PC-9 (cell line): Measurements from ENCODE around the gene HMOX1. TPM values are rescaled to one million over a fixed set of nuclear protein-coding genes. Genes with fewer than 3 reads are reported as not detected.
A peak's percentile ranks its signal among the peaks of the same experiment; 100 is the strongest.

ENCODE experiments used
- BruUV-seq: library from RNA; stranded (reverse); fragments of 400-500 nt; replicated peaks from 2 replicates; lab custom pipeline; 2021; lab: Mats Ljungman, UMichigan
- CTCF ChIA-PET: fragments of 300-600 bp; sonication (Branson Sonifier 250); formaldehyde crosslinking; loops from one replicate; lab custom pipeline; 2022; ENCODE audit warnings: antibody characterized with exemption; lab: Charles Lee
- POLR2A ChIA-PET: fragments of 300-600 bp; sonication (Branson Sonifier 250); formaldehyde crosslinking; loops from one replicate; lab custom pipeline; 2022; ENCODE audit warnings: antibody characterized with exemption; ENCODE audit not compliant: unreplicated experiment; lab: Charles Lee
- DNase-seq, 2 experiments: peaks; one replicate each; pipeline versions ENCODE4 v3.0.0 to v3.0.0-alpha.2; 2015 to 2022; ENCODE audit warnings: mixed read lengths in 1 of 2
- H2AFZ ChIP-seq: fragments of 200-600 bp; sonication (generic); 2 replicates; pipeline ENCODE4 v1.8.1; 2017; ENCODE audit warnings: antibody characterized with exemption
- H3F3A ChIP-seq: fragments of 200-600 bp; sonication (generic); 2 replicates; pipeline ENCODE4 v1.8.1; 2017; ENCODE audit warnings: antibody characterized with exemption, mild to moderate bottlenecking, low read depth; ENCODE audit not compliant: insufficient read depth
- H3K27ac ChIP-seq: fragments of 200-600 bp; sonication (generic); 2 replicates; pipeline ENCODE4 v1.6.1; 2016; ENCODE audit warnings: mixed run types
- H3K27me3 ChIP-seq: fragments of 200-600 bp; sonication (generic); 2 replicates; pipeline ENCODE4 v1.6.1; 2016; ENCODE audit warnings: low read depth, mixed run types; ENCODE audit not compliant: insufficient read depth
- H3K36me3 ChIP-seq: fragments of 200-600 bp; sonication (generic); 2 replicates; pipeline ENCODE4 v1.6.1; 2016; ENCODE audit warnings: low read depth, mixed run types
- H3K4me1 ChIP-seq: fragments of 200-600 bp; sonication (generic); replicated peaks from 2 replicates; pipeline ENCODE4 v1.6.1; 2016; ENCODE audit warnings: mixed run types; ENCODE audit not compliant: insufficient read depth
- H3K4me2 ChIP-seq: fragments of 200-600 bp; sonication (generic); 2 replicates; pipeline ENCODE4 v1.6.1; 2017; ENCODE audit warnings: mixed run types
- H3K4me3 ChIP-seq: fragments of 200-600 bp; sonication (generic); 2 replicates; pipeline ENCODE4 v1.6.1; 2016; ENCODE audit warnings: mixed run types
- H3K79me2 ChIP-seq: fragments of 200-600 bp; sonication (generic); 2 replicates; pipeline ENCODE4 v1.6.1; 2017; ENCODE audit warnings: low read depth, mixed run types
- H3K9me2 ChIP-seq: fragments of 200-600 bp; sonication (generic); 2 replicates; pipeline ENCODE4 v1.8.1; 2017; ENCODE audit warnings: mild to moderate bottlenecking; ENCODE audit not compliant: insufficient read depth
- H3K9me3 ChIP-seq: fragments of 200-600 bp; sonication (generic); 2 replicates; pipeline ENCODE4 v1.8.1; 2016; ENCODE audit warnings: low read depth; ENCODE audit not compliant: insufficient read depth
- H4K20me1 ChIP-seq: fragments of 200-600 bp; sonication (generic); 2 replicates; pipeline ENCODE4 v1.8.1; 2017; ENCODE audit not compliant: insufficient read depth
- EZH2 ChIP-seq: fragments of 200-600 bp; sonication (generic); IDR thresholded peaks from 2 replicates; pipeline ENCODE4 v1.8.0; 2017; ENCODE audit warnings: antibody characterized with exemption, low read depth
- intact Hi-C: fragments of 100-400 bp; cut with micrococcal nuclease; formaldehyde crosslinking; loops from one replicate; pipeline ENCODE4 v1.10.0; 2022; ENCODE audit not compliant: unreplicated experiment
- total RNA-seq: library from RNA; stranded (reverse); gene quantifications from 2 replicates; pipeline ENCODE4 v1.2.3, GENCODE V29; 2021
- TF ChIP-seq, protein P1 (sequence below): fragments of 200-600 bp; sonication (generic); conservative IDR thresholded peaks from 2 replicates; pipeline ENCODE4 v1.6.1; 2017; ENCODE audit warnings: mixed run types, antibody characterized with exemption, mild to moderate bottlenecking, moderate library complexity

Gene HMOX1
- total RNA-seq, 1 experiment from 2014 or later, result 23.7 TPM

DNA sequence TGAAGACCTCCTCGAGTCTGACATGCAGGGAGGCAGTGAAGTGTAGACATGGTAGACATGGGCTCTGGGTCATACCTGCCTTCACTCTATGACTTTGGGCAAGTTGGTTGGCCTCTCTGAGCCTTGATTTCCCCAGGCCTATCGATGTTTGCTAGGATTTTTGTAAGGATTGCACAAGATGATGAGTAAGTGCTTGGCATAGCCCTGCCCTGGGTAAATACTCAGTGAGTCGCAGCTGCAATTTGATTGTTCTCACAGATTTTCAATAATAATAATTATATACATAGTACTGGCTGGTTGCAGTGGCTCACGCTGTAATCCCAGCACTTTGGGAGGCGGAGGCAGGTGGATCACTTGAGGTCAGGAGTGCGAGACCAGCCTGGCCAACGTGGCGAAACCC is 37.2 kb downstream of the HMOX1 start:
- no peak for TF ChIP-seq EZH2
- TF ChIP-seq, protein P1, sequence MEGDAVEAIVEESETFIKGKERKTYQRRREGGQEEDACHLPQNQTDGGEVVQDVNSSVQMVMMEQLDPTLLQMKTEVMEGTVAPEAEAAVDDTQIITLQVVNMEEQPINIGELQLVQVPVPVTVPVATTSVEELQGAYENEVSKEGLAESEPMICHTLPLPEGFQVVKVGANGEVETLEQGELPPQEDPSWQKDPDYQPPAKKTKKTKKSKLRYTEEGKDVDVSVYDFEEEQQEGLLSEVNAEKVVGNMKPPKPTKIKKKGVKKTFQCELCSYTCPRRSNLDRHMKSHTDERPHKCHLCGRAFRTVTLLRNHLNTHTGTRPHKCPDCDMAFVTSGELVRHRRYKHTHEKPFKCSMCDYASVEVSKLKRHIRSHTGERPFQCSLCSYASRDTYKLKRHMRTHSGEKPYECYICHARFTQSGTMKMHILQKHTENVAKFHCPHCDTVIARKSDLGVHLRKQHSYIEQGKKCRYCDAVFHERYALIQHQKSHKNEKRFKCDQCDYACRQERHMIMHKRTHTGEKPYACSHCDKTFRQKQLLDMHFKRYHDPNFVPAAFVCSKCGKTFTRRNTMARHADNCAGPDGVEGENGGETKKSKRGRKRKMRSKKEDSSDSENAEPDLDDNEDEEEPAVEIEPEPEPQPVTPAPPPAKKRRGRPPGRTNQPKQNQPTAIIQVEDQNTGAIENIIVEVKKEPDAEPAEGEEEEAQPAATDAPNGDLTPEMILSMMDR, result no peak
- no TSS peak for BruUV-seq
- peaks cover 18% of the 10 kb centered on the region; the same call in 1 of the 2 replicates for H3K36me3 ChIP-seq
- peaks cover 21% of the 10 kb centered on the region; the same call in 1 of the 2 replicates for H3F3A ChIP-seq
- no peaks in the 10 kb centered on the region for H3K9me2 ChIP-seq
- no peaks in the 10 kb centered on the region for H3K79me2 ChIP-seq
- no peaks in the 10 kb centered on the region for H3K27me3 ChIP-seq
- CTCF ChIA-PET, result interaction anchor here (0.6 kb wide), 1 partner anchor 13 kb away, joined by 5 read pairs; no protein-coding TSS in a partner anchor
- peak in 1 of 2 experiments; percentile 81 for DNase-seq
- peak overlapping the region; percentile 47 for H3K4me2 ChIP-seq
- H3K27ac ChIP-seq, result peak overlapping the region; percentile 35
- intact Hi-C loops, result no loop called here
- H3K9me3 ChIP-seq, result no peaks in the 10 kb centered on the region
- no peaks in the 10 kb centered on the region for H4K20me1 ChIP-seq
- H2AFZ ChIP-seq, result no peak overlapping the region
- H3K4me1 ChIP-seq, result peaks cover 20% of the 10 kb centered on the region
- POLR2A ChIA-PET, result no interaction called here
- no peak overlapping the region for H3K4me3 ChIP-seq

DNA sequence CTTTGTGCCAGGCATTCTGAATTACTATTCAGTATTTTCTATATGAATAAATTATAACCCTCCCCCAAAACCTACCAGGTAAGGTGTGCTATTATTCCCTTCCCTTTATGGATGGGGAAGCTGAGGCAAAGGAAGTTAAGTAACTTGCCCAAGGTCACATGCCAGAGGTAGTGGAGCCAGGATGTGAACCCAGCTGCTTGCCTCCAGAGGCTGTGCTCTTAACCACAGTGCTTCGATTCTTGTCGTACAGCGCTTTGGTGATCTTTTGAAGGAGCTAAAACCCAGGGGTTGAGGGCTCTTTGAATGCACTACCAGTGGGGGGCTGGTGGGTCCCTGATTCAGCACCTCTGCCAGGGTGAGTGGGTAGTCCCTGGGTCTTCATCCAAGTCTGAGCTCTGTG is 37.8 kb downstream of the HMOX1 start:
- CTCF ChIA-PET, result interaction anchor here (0.6 kb wide), 1 partner anchor 15 kb away, joined by 4 read pairs; no protein-coding TSS in a partner anchor

DNA sequence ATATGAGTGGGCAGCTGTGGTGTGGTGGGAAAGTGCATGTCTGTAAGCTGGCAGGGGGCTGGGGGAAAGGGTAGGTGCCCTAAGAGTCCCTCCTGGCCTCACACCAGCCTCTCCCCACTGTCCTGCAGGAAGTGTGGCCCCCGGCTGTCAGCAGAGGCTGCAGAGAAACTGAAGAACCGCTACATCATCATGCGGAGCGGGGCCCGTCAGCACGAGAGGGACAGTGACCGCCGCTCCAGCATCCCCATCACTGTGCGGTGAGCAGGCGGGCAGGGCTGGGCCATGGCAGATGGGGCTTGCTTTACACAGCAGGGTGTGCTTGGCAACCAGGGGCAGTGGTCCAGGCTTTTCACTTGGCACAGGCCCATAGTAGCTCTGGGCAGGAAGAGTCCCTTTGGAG is 38.9 kb downstream of the HMOX1 start:
- ChIA-PET CTCF (no interaction called here), POLR2A (no interaction called here)
- Histone ChIP-seq H3K36me3 (peaks cover 10% of the 10 kb centered on the region; the same call in 1 of the 2 replicates), H3K9me2 (no peaks in the 10 kb centered on the region), H3K79me2 (no peaks in the 10 kb centered on the region), H3K4me3 (no peak overlapping the region), H3F3A (peaks cover 30% of the 10 kb centered on the region), H3K4me2 (no peak overlapping the region), H3K27me3 (no peaks in the 10 kb centered on the region), H3K27ac (no peak overlapping the region), H3K9me3 (no peaks in the 10 kb centered on the region), H3K4me1 (peaks cover 28% of the 10 kb centered on the region), H4K20me1 (no peaks in the 10 kb centered on the region), H2AFZ (no peak overlapping the region)
- no peak for TF ChIP-seq EZH2
- TF ChIP-seq, protein P1, result no peak
- intact Hi-C loops, result no loop called here
- no peak for DNase-seq
- BruUV-seq, result no TSS peak

More for the DNA sequence above, 37.8 kb downstream of the HMOX1 start:
- H3K4me1 ChIP-seq, result peaks cover 20% of the 10 kb centered on the region
- intact Hi-C loops, result no loop called here
- H3K4me3 ChIP-seq, result no peak overlapping the region
- H2AFZ ChIP-seq, result no peak overlapping the region
- DNase-seq, result no peak
- BruUV-seq, result no TSS peak
- no peak for TF ChIP-seq EZH2
- TF ChIP-seq, protein P1, result no peak
- H3K36me3 ChIP-seq, result peaks cover 12% of the 10 kb centered on the region; the same call in 1 of the 2 replicates
- H3K79me2 ChIP-seq, result no peaks in the 10 kb centered on the region
- POLR2A ChIA-PET, result interaction anchor here (0.5 kb wide), 1 partner anchor 637 kb away, joined by 3 read pairs; no protein-coding TSS in a partner anchor
- peak overlapping the region; percentile 47 for H3K4me2 ChIP-seq
- peak overlapping the region; percentile 35 for H3K27ac ChIP-seq
- H4K20me1 ChIP-seq, result no peaks in the 10 kb centered on the region
- no peaks in the 10 kb centered on the region for H3K27me3 ChIP-seq
- H3K9me3 ChIP-seq, result no peaks in the 10 kb centered on the region
- H3F3A ChIP-seq, result peaks cover 22% of the 10 kb centered on the region; the same call in 1 of the 2 replicates
- no peaks in the 10 kb centered on the region for H3K9me2 ChIP-seq
